ENCODE results near the gene LYPD6. TPM values are rescaled to one million over a fixed set of nuclear protein-coding genes. Genes with fewer than 3 reads are reported as not detected.

The LYPD6 gene
- total and polyA plus RNA-seq, 4 donors, result 0.15 to 0.42 (median 0.23) TPM

DNA sequence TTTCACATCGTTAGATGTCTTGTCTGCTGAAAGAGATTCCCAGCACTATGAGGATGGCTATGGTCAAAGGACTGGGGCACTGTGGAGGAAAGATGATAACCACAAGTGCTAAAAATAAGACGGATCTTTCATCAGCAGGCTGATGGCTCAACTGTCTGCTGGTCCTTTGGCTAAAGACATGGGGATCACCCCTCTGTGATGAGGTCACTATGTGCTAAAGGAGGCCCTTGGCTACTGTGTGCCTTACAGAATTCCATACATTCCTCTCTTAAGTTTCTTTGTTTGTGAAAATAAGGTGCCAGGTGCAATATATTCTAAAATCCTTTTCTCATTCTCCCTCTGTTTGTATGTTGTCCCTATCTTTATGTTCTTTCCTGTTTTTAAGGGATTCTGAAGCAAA, 39.7 kb upstream of the LYPD6 start (continued):
- TF ChIP-seq, protein P1, sequence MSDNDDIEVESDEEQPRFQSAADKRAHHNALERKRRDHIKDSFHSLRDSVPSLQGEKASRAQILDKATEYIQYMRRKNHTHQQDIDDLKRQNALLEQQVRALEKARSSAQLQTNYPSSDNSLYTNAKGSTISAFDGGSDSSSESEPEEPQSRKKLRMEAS (IDR thresholded peaks at IDR 0.05), result no peak
- TF ChIP-seq HNF4A (conservative IDR thresholded peaks at IDR 0.05), result no peak
- TF ChIP-seq, protein P2, sequence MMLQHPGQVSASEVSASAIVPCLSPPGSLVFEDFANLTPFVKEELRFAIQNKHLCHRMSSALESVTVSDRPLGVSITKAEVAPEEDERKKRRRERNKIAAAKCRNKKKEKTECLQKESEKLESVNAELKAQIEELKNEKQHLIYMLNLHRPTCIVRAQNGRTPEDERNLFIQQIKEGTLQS (IDR thresholded peaks at IDR 0.05), result no peak
- TF ChIP-seq RAD21 (IDR thresholded peaks at IDR 0.05), result no peak
- no peak for TF ChIP-seq YY1 (IDR thresholded peaks at IDR 0.05)
- TF ChIP-seq, protein P3, sequence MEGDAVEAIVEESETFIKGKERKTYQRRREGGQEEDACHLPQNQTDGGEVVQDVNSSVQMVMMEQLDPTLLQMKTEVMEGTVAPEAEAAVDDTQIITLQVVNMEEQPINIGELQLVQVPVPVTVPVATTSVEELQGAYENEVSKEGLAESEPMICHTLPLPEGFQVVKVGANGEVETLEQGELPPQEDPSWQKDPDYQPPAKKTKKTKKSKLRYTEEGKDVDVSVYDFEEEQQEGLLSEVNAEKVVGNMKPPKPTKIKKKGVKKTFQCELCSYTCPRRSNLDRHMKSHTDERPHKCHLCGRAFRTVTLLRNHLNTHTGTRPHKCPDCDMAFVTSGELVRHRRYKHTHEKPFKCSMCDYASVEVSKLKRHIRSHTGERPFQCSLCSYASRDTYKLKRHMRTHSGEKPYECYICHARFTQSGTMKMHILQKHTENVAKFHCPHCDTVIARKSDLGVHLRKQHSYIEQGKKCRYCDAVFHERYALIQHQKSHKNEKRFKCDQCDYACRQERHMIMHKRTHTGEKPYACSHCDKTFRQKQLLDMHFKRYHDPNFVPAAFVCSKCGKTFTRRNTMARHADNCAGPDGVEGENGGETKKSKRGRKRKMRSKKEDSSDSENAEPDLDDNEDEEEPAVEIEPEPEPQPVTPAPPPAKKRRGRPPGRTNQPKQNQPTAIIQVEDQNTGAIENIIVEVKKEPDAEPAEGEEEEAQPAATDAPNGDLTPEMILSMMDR (IDR thresholded peaks at IDR 0.05; ENCODE audit: low read depth, low read length, missing input control), result no peak
- TF ChIP-seq EGR1 (IDR thresholded peaks at IDR 0.05; ENCODE audit: low read depth in 2 of 2), result no peak
- TF ChIP-seq SP1 (IDR thresholded peaks at IDR 0.05), result no peak

DNA sequence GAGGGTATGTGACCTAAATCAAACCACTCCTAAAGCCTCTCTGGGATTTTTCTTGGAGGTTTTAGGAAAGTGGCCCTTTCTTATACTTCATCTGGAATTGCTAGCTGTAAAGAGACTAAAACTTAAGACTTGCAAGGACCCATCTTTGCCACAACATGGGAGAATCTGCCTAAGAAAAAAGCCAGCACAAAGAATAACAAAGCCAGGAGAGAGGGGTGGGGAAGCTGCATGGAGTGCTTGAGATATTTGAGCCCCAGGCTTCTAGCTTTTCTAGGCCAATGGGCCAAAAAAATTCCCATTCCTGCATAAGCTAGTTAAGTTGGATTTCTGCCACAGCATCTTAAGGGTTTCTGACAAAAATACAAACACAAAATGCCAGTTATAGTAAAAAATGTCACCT, 38.5 kb upstream of the LYPD6 start:
- H3K27me3 ChIP-seq (ENCODE audit: control insufficient read depth in 4 of 4, insufficient read depth in 4 of 4, low read length in 3 of 4), result no peaks in the 10 kb centered on the region
- no peak overlapping the region for H3K9ac ChIP-seq (ENCODE audit: low read depth in 1 of 2, low read length in 2 of 2)
- H3K36me3 ChIP-seq (ENCODE audit: control insufficient read depth in 4 of 4, insufficient read depth in 3 of 4, low read depth in 1 of 4, low read length in 3 of 4), result no peaks in the 10 kb centered on the region
- TF ChIP-seq, protein P1 (IDR thresholded peaks at IDR 0.05), result no peak
- TF ChIP-seq, protein P2 (IDR thresholded peaks at IDR 0.05), result no peak
- TF ChIP-seq HNF4G (IDR thresholded peaks at IDR 0.05), result no peak
- no peak for TF ChIP-seq GABPA (IDR thresholded peaks at IDR 0.05 in 1 of 2, conservative IDR thresholded peaks at IDR 0.05 in 1 of 2)
- no peak for TF ChIP-seq JUND (IDR thresholded peaks at IDR 0.05)
- no peak for TF ChIP-seq TAF1 (conservative IDR thresholded peaks at IDR 0.05)
- no peak for TF ChIP-seq EGR1 (IDR thresholded peaks at IDR 0.05; ENCODE audit: low read depth in 2 of 2)
- TF ChIP-seq, protein P4, sequence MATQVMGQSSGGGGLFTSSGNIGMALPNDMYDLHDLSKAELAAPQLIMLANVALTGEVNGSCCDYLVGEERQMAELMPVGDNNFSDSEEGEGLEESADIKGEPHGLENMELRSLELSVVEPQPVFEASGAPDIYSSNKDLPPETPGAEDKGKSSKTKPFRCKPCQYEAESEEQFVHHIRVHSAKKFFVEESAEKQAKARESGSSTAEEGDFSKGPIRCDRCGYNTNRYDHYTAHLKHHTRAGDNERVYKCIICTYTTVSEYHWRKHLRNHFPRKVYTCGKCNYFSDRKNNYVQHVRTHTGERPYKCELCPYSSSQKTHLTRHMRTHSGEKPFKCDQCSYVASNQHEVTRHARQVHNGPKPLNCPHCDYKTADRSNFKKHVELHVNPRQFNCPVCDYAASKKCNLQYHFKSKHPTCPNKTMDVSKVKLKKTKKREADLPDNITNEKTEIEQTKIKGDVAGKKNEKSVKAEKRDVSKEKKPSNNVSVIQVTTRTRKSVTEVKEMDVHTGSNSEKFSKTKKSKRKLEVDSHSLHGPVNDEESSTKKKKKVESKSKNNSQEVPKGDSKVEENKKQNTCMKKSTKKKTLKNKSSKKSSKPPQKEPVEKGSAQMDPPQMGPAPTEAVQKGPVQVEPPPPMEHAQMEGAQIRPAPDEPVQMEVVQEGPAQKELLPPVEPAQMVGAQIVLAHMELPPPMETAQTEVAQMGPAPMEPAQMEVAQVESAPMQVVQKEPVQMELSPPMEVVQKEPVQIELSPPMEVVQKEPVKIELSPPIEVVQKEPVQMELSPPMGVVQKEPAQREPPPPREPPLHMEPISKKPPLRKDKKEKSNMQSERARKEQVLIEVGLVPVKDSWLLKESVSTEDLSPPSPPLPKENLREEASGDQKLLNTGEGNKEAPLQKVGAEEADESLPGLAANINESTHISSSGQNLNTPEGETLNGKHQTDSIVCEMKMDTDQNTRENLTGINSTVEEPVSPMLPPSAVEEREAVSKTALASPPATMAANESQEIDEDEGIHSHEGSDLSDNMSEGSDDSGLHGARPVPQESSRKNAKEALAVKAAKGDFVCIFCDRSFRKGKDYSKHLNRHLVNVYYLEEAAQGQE (IDR thresholded peaks at IDR 0.05), result no peak
- no peak for TF ChIP-seq NR2F2 (IDR thresholded peaks at IDR 0.05)
- TF ChIP-seq HNF4A (conservative IDR thresholded peaks at IDR 0.05), result no peak
- TF ChIP-seq, protein P5, sequence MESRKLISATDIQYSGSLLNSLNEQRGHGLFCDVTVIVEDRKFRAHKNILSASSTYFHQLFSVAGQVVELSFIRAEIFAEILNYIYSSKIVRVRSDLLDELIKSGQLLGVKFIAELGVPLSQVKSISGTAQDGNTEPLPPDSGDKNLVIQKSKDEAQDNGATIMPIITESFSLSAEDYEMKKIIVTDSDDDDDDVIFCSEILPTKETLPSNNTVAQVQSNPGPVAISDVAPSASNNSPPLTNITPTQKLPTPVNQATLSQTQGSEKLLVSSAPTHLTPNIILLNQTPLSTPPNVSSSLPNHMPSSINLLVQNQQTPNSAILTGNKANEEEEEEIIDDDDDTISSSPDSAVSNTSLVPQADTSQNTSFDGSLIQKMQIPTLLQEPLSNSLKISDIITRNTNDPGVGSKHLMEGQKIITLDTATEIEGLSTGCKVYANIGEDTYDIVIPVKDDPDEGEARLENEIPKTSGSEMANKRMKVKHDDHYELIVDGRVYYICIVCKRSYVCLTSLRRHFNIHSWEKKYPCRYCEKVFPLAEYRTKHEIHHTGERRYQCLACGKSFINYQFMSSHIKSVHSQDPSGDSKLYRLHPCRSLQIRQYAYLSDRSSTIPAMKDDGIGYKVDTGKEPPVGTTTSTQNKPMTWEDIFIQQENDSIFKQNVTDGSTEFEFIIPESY (IDR thresholded peaks at IDR 0.05), result no peak
- H3K4me3 ChIP-seq (ENCODE audit: low read depth in 1 of 3, low read length in 3 of 3), result no peak overlapping the region
- no peaks in the 10 kb centered on the region for H3K4me1 ChIP-seq (ENCODE audit: control insufficient read depth in 4 of 4, insufficient read depth in 4 of 4, low read length in 3 of 4)
- no peaks in the 10 kb centered on the region for H3K9me3 ChIP-seq (ENCODE audit: control insufficient read depth in 4 of 4, low read length in 3 of 4)
- no peak overlapping the region for H3K27ac ChIP-seq (ENCODE audit: low read depth in 1 of 2, low read length in 2 of 2)
- DNase-seq (ENCODE audit: low spot score), result no peak

Data from liver (tissue), 9 donors.